ENCODE data around the gene PIH1D1.

- TF ChIP-seq CTCF (IDR thresholded peaks at IDR 0.05) (no peak), POLR2A (IDR thresholded peaks at IDR 0.05) (no peak)
Measured at GRCh38 chr19:49427339-49427738, 24.3 kb downstream of the PIH1D1 start.
